ENCODE data around the gene RHEB.

RHEB gene

GRCh38 chr7:151422212-151422611, 97.5 kb downstream of the RHEB start:
- Histone ChIP-seq H3K9me3 (ENCODE audit: control insufficient read depth, low read length) (no peaks in the 10 kb centered on the region), H3K36me3 (ENCODE audit: control insufficient read depth, insufficient read depth, low read length) (no peaks in the 10 kb centered on the region), H3K27ac (ENCODE audit: insufficient read depth, low read length, poor library complexity, severe bottlenecking) (no peak overlapping the region), H3K4me1 (ENCODE audit: control insufficient read depth, insufficient read depth, low read length, poor library complexity, severe bottlenecking) (peaks cover 7% of the 10 kb centered on the region), H3K27me3 (replicated peaks; ENCODE audit: control insufficient read depth, insufficient read depth, low read length, poor library complexity, severe bottlenecking) (no peaks in the 10 kb centered on the region), H3K4me3 (ENCODE audit: insufficient read depth, low read depth, low read length, poor library complexity, severe bottlenecking) (no peak overlapping the region)
- DNase-seq = no peak

GRCh38 chr7:151420144-151420543, 99.6 kb downstream of the RHEB start:
- H3K27ac ChIP-seq (ENCODE audit: insufficient read depth, low read length, poor library complexity, severe bottlenecking) = no peak overlapping the region
- no peaks in the 10 kb centered on the region for H3K9me3 ChIP-seq (ENCODE audit: control insufficient read depth, low read length)
- H3K27me3 ChIP-seq (replicated peaks; ENCODE audit: control insufficient read depth, insufficient read depth, low read length, poor library complexity, severe bottlenecking) = no peaks in the 10 kb centered on the region
- no peaks in the 10 kb centered on the region for H3K36me3 ChIP-seq (ENCODE audit: control insufficient read depth, insufficient read depth, low read length)
- H3K4me3 ChIP-seq (ENCODE audit: insufficient read depth, low read depth, low read length, poor library complexity, severe bottlenecking) = no peak overlapping the region
- DNase-seq = no peak
- H3K4me1 ChIP-seq (ENCODE audit: control insufficient read depth, insufficient read depth, low read length, poor library complexity, severe bottlenecking) = no peaks in the 10 kb centered on the region

- Histone ChIP-seq H3K36me3 (ENCODE audit: control insufficient read depth, insufficient read depth, low read length) (peaks cover 3% of the 10 kb centered on the region), H3K27me3 (replicated peaks; ENCODE audit: control insufficient read depth, insufficient read depth, low read length, poor library complexity, severe bottlenecking) (no peaks in the 10 kb centered on the region), H3K4me1 (ENCODE audit: control insufficient read depth, insufficient read depth, low read length, poor library complexity, severe bottlenecking) (peaks cover under 1% of the 10 kb centered on the region), H3K9me3 (ENCODE audit: control insufficient read depth, low read length) (no peaks in the 10 kb centered on the region), H3K27ac (ENCODE audit: insufficient read depth, low read length, poor library complexity, severe bottlenecking) (no peak overlapping the region), H3K4me3 (ENCODE audit: insufficient read depth, low read depth, low read length, poor library complexity, severe bottlenecking) (no peak overlapping the region)
- DNase-seq = no peak
These were observed 102.8 kb downstream of the RHEB start for GRCh38 chr7:151416941-151417315.

- Histone ChIP-seq H3K4me3 (ENCODE audit: insufficient read depth, low read depth, low read length, poor library complexity, severe bottlenecking) (no peak overlapping the region), H3K27me3 (replicated peaks; ENCODE audit: control insufficient read depth, insufficient read depth, low read length, poor library complexity, severe bottlenecking) (no peaks in the 10 kb centered on the region), H3K27ac (ENCODE audit: insufficient read depth, low read length, poor library complexity, severe bottlenecking) (no peak overlapping the region), H3K4me1 (ENCODE audit: control insufficient read depth, insufficient read depth, low read length, poor library complexity, severe bottlenecking) (peaks cover 4% of the 10 kb centered on the region), H3K36me3 (ENCODE audit: control insufficient read depth, insufficient read depth, low read length) (peaks cover 3% of the 10 kb centered on the region), H3K9me3 (ENCODE audit: control insufficient read depth, low read length) (no peaks in the 10 kb centered on the region)
- DNase-seq = no peak
These were observed 103.4 kb downstream of the RHEB start for GRCh38 chr7:151416112-151416940.
